HFFc6 (cell line): ENCODE results near the gene OFD1. TPM values are rescaled to one million over a fixed set of nuclear protein-coding genes. Genes with fewer than 3 reads are reported as not detected.

Experiments
- DNase-seq: peaks from one replicate; pipeline ENCODE4 v3.0.0-alpha.2; 2018
- H3K27ac Mint-ChIP-seq: 2 replicates; pipeline ENCODE4 v1.8.0; 2020; ENCODE audit warnings: mild to moderate bottlenecking, mixed read lengths
- H3K27me3 Mint-ChIP-seq: 2 replicates; pipeline ENCODE4 v1.8.0; 2021; ENCODE audit warnings: mild to moderate bottlenecking, moderate library complexity, mixed read lengths; ENCODE audit not compliant: insufficient read depth
- H3K36me3 Mint-ChIP-seq: 2 replicates; pipeline ENCODE4 v1.8.0; 2021; ENCODE audit warnings: low read depth, mixed read lengths
- H3K4me1 Mint-ChIP-seq: 2 replicates; pipeline ENCODE4 v1.8.0; 2020; ENCODE audit warnings: low read depth, mixed read lengths
- H3K4me3 Mint-ChIP-seq: 2 replicates; pipeline ENCODE4 v1.8.0; 2020; ENCODE audit warnings: mild to moderate bottlenecking, moderate library complexity, mixed read lengths
- H3K9me3 Mint-ChIP-seq: 2 replicates; pipeline ENCODE4 v1.8.0; 2020; ENCODE audit warnings: mild to moderate bottlenecking, mixed read lengths
- total RNA-seq, 6 experiments: library from RNA; stranded (reverse); fragmentation: NEBNext Ultra II Directional; extraction: Animal tissue kit (Norgen Biotek cat#: 25700); gene quantifications; 2 replicates in 1 of 6; 3 replicates in 5 of 6; pipeline ENCODE4 v1.2.3, GENCODE V29; 2021
- TF ChIP-seq, protein P1 (sequence below): fragments of 200-600 bp; sonication (generic); IDR thresholded peaks from 2 replicates; pipeline ENCODE4 v1.5.0; 2021; ENCODE audit warnings: antibody characterized with exemption, mild to moderate bottlenecking

OFD1 gene
- total RNA-seq, 6 experiments from 2014 or later, result 9.1 to 11.0 (median 10.1) TPM

DNA sequence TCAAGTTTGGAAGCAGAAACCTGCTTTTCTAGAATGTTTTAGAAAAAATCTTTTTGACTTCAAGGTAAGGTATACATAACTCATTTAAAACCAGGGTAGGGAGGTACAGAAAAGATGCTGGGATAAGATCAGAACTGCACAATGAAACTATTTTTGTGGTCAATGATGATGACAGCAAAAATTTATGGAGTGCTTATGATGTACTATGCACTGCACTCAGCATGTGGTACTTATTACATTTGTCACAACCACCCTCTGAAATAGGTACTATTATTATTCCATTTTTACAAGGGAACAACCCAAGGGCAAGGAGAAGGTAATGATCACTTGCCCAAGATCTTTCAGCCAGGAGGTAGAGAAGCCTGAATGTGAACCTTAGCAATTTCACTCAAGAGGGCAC is 74.3 kb downstream of the OFD1 start:
- no peaks in the 10 kb centered on the region for H3K9me3 Mint-ChIP-seq
- DNase-seq, result no peak
- no peaks in the 10 kb centered on the region for H3K4me1 Mint-ChIP-seq
- no peak overlapping the region for H3K27ac Mint-ChIP-seq
- H3K4me3 Mint-ChIP-seq, result no peak overlapping the region
- TF ChIP-seq, protein P1, sequence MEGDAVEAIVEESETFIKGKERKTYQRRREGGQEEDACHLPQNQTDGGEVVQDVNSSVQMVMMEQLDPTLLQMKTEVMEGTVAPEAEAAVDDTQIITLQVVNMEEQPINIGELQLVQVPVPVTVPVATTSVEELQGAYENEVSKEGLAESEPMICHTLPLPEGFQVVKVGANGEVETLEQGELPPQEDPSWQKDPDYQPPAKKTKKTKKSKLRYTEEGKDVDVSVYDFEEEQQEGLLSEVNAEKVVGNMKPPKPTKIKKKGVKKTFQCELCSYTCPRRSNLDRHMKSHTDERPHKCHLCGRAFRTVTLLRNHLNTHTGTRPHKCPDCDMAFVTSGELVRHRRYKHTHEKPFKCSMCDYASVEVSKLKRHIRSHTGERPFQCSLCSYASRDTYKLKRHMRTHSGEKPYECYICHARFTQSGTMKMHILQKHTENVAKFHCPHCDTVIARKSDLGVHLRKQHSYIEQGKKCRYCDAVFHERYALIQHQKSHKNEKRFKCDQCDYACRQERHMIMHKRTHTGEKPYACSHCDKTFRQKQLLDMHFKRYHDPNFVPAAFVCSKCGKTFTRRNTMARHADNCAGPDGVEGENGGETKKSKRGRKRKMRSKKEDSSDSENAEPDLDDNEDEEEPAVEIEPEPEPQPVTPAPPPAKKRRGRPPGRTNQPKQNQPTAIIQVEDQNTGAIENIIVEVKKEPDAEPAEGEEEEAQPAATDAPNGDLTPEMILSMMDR, result no peak
- no peaks in the 10 kb centered on the region for H3K36me3 Mint-ChIP-seq
- H3K27me3 Mint-ChIP-seq, result peaks cover 7% of the 10 kb centered on the region

GRCh38 chrX:13815664-13816063 is 81.1 kb downstream of the OFD1 start:
- no peaks in the 10 kb centered on the region for H3K9me3 Mint-ChIP-seq
- TF ChIP-seq, protein P1, result no peak
- H3K27me3 Mint-ChIP-seq, result peaks cover 8% of the 10 kb centered on the region
- no peaks in the 10 kb centered on the region for H3K36me3 Mint-ChIP-seq
- DNase-seq, result no peak
- H3K4me1 Mint-ChIP-seq, result no peaks in the 10 kb centered on the region
- H3K4me3 Mint-ChIP-seq, result no peak overlapping the region
- no peak overlapping the region for H3K27ac Mint-ChIP-seq

GRCh38 chrX:13816176-13816575 is 81.6 kb downstream of the OFD1 start:
- DNase-seq, result no peak
- Mint-ChIP-seq H3K36me3 (no peaks in the 10 kb centered on the region), H3K27ac (no peak overlapping the region), H3K4me3 (no peak overlapping the region), H3K9me3 (no peaks in the 10 kb centered on the region), H3K27me3 (peaks cover 6% of the 10 kb centered on the region), H3K4me1 (no peaks in the 10 kb centered on the region)
- TF ChIP-seq, protein P1, result no peak

GRCh38 chrX:13816643-13817627 is 82.4 kb downstream of the OFD1 start, which contains the start of gene GPM6B:
Gene GPM6B (minus strand): TSS chrX:13817093. CDS start chrX:13816904, 189 bp downstream.
- Mint-ChIP-seq H3K9me3 (no peaks in the 10 kb centered on the region), H3K4me3 (no peak within 1 kb of the TSS), H3K27me3 (peaks cover 6% of the 10 kb centered on the region), H3K4me1 (no peaks in the 10 kb centered on the region), H3K27ac (no peak within 1 kb of the TSS), H3K36me3 (no peaks in the 10 kb centered on the region)
- DNase-seq, result no peak
- TF ChIP-seq, protein P1, result no peak

Other genes starting within 250 kb of the OFD1 start
- gene EGFL6, start 165.1 kb upstream of the OFD1 start, total RNA-seq, result not detected
- 1 to 10 TPM in 5 of 6 experiments, under 1 TPM in 1; 0.99 to 1.7 (median 1.1) TPM for gene TCEANC, start 81.6 kb upstream of the OFD1 start, total RNA-seq
- 10 to 100 TPM; 13.5 to 18.3 (median 15.1) TPM for gene RAB9A, start 45.6 kb upstream of the OFD1 start, total RNA-seq
- 10 to 100 TPM in 4 of 6 experiments, 1 to 10 TPM in 2; 9.2 to 13.8 (median 10.2) TPM for gene TRAPPC2, start 128 bp upstream of the OFD1 start, total RNA-seq
- not detected for gene GPM6B, start 82.3 kb downstream of the OFD1 start, total RNA-seq